IMR-90 (cell line): Measurements from ENCODE around the gene PTGR3. TPM values are rescaled to one million over a fixed set of nuclear protein-coding genes. Genes with fewer than 3 reads are reported as not detected.

Source experiments
- ATAC-seq: fragments of 200-7000 bp; cut with Tn5 transposase; 2 replicates; pipeline ENCODE4 v1.9.1; 2020; ENCODE audit warnings: low read depth, mild to moderate bottlenecking, moderate library complexity
- BruUV-seq: library from RNA; stranded (reverse); fragments of 400-500 nt; replicated peaks from 2 replicates; lab custom pipeline; 2021; lab: Mats Ljungman, UMichigan
- CTCF ChIA-PET: fragments of 300-600 bp; formaldehyde crosslinking; extraction: SDS; loops from one replicate; lab custom pipeline; 2021; ENCODE audit warnings: antibody characterized with exemption; lab: Yijun Ruan, JAX
- POLR2A ChIA-PET: fragments of 300-600 bp; sonication (Branson Sonifier 250); formaldehyde crosslinking; loops from one replicate; lab custom pipeline; 2022; ENCODE audit warnings: antibody characterized with exemption; ENCODE audit not compliant: unreplicated experiment; lab: Charles Lee
- DNase-seq: peaks from one replicate; pipeline ENCODE4 v3.0.0; 2013
- H2AFZ ChIP-seq: replicated peaks from 2 replicates; pipeline ENCODE3; 2013; ENCODE audit warnings: low read length, mild to moderate bottlenecking; ENCODE audit not compliant: poor library complexity
- H2AK5ac ChIP-seq: 2 replicates; pipeline ENCODE4 v1.6.1; 2013; ENCODE audit warnings: low read depth, low read length, inconsistent platforms
- H2AK9ac ChIP-seq: replicated peaks from 2 replicates; pipeline ENCODE3; 2013; ENCODE audit warnings: mild to moderate bottlenecking, low read depth, low read length, moderate library complexity; ENCODE audit not compliant: poor library complexity
- H2BK120ac ChIP-seq: 2 replicates; pipeline ENCODE4 v1.6.1; 2013; ENCODE audit warnings: low read depth, low read length, inconsistent platforms
- H2BK15ac ChIP-seq: 3 replicates; pipeline ENCODE4 v1.6.1; 2013; ENCODE audit warnings: low read depth, low read length, inconsistent platforms
- H2BK20ac ChIP-seq: 2 replicates; pipeline ENCODE4 v1.6.1; 2013; ENCODE audit warnings: low read depth, mild to moderate bottlenecking, inconsistent platforms, low read length, moderate library complexity
- H2BK5ac ChIP-seq: 2 replicates; pipeline ENCODE4 v1.6.1; 2013; ENCODE audit warnings: mild to moderate bottlenecking, low read depth, low read length, inconsistent platforms; ENCODE audit not compliant: poor library complexity, severe bottlenecking
- H3K14ac ChIP-seq: replicated peaks from 2 replicates; pipeline ENCODE4 v1.6.1; 2013; ENCODE audit warnings: low read depth, low read length, inconsistent platforms
- H3K18ac ChIP-seq: 2 replicates; pipeline ENCODE4 v1.6.1; 2013; ENCODE audit warnings: low read depth, low read length, control low read depth
- H3K23ac ChIP-seq: 2 replicates; pipeline ENCODE4 v1.6.1; 2013; ENCODE audit warnings: low read depth, low read length, inconsistent platforms
- H3K27ac ChIP-seq: 2 replicates; pipeline ENCODE4 v1.5.1; 2013; ENCODE audit warnings: mild to moderate bottlenecking, control low read depth, low read length; ENCODE audit not compliant: insufficient read depth
- H3K27me3 ChIP-seq: 2 replicates; pipeline ENCODE4 v1.6.1; 2013; ENCODE audit warnings: low read length; ENCODE audit not compliant: control insufficient read depth, insufficient read depth
- H3K36me3 ChIP-seq: 2 replicates; pipeline ENCODE4 v1.6.1; 2013; ENCODE audit warnings: low read length, mixed read lengths; ENCODE audit not compliant: control insufficient read depth, insufficient read depth
- H3K4ac ChIP-seq: 2 replicates; pipeline ENCODE4 v1.6.1; 2013; ENCODE audit warnings: low read depth, low read length, inconsistent platforms
- H3K4me1 ChIP-seq: 2 replicates; pipeline ENCODE4 v1.6.1; 2013; ENCODE audit warnings: low read length, mixed read lengths; ENCODE audit not compliant: control insufficient read depth, insufficient read depth
- H3K4me2 ChIP-seq: 2 replicates; pipeline ENCODE4 v1.6.1; 2013; ENCODE audit warnings: low read depth, mild to moderate bottlenecking, control low read depth, low read length, moderate library complexity
- H3K4me3 ChIP-seq: 2 replicates; pipeline ENCODE4 v1.5.1; 2013; ENCODE audit warnings: low read depth, mild to moderate bottlenecking, control low read depth, low read length, moderate library complexity; ENCODE audit not compliant: insufficient read depth
- H3K56ac ChIP-seq: 2 replicates; pipeline ENCODE4 v1.6.1; 2013; ENCODE audit warnings: low read length, inconsistent platforms; ENCODE audit not compliant: insufficient read depth; ENCODE audit errors: extremely low read depth
- H3K79me1 ChIP-seq, 2 experiments: 2 replicates each; pipeline ENCODE4 v1.6.1; 2013; ENCODE audit warnings: low read length in 2 of 2, inconsistent platforms in 1 of 2, low read depth in 1 of 2
- H3K9ac ChIP-seq: 2 replicates; pipeline ENCODE4 v1.6.1; 2013; ENCODE audit warnings: low read depth, low read length, control low read depth
- H3K9me1 ChIP-seq: 2 replicates; pipeline ENCODE4 v1.6.1; 2013; ENCODE audit warnings: low read length, inconsistent platforms; ENCODE audit not compliant: insufficient read depth
- H3K9me3 ChIP-seq: 2 replicates; pipeline ENCODE4 v1.6.1; 2013; ENCODE audit warnings: low read length; ENCODE audit not compliant: control insufficient read depth, insufficient read depth
- H4K20me1 ChIP-seq: 2 replicates; pipeline ENCODE4 v1.6.1; 2013; ENCODE audit warnings: low read length, inconsistent platforms; ENCODE audit not compliant: insufficient read depth
- H4K5ac ChIP-seq: 2 replicates; pipeline ENCODE4 v1.6.1; 2013; ENCODE audit warnings: mild to moderate bottlenecking, low read depth, low read length, control low read depth
- H4K8ac ChIP-seq, 2 experiments: 2 replicates each; pipeline ENCODE4 v1.6.1; 2013; ENCODE audit warnings: low read depth in 2 of 2, low read length in 2 of 2, control low read depth in 1 of 2, inconsistent platforms in 1 of 2
- H4K91ac ChIP-seq: 2 replicates; pipeline ENCODE4 v1.6.1; 2013; ENCODE audit warnings: low read depth, low read length, inconsistent platforms; ENCODE audit not compliant: insufficient read depth
- BHLHE40 ChIP-seq: fragments of 150-350 bp; IDR thresholded peaks from 2 replicates; pipeline ENCODE4 v1.6.1; 2016; ENCODE audit warnings: mild to moderate bottlenecking, low read depth, low read length
- CEBPB ChIP-seq: IDR thresholded peaks from 2 replicates; pipeline ENCODE4 v1.6.1; 2012; ENCODE audit warnings: low read depth, low read length, improper control_type of control experiment
- CHD1 ChIP-seq: IDR thresholded peaks from 2 replicates; pipeline ENCODE4 v1.6.1; 2012; ENCODE audit warnings: low read depth, low read length, improper control_type of control experiment
- FOS ChIP-seq: fragments of 150-350 bp; IDR thresholded peaks from 2 replicates; pipeline ENCODE4 v1.6.1; 2016; ENCODE audit warnings: low read depth, low read length
- RAD21 ChIP-seq: IDR thresholded peaks from 2 replicates; pipeline ENCODE4 v1.6.1; 2012; ENCODE audit warnings: low read length, improper control_type of control experiment
- WGBS, 2 experiments: methylation state at CpG; one replicate each; pipeline versions ENCODE4 v1.1.5 to v1.1.7; 2013; ENCODE audit warnings: missing lambda C conversion rate in 2 of 2; ENCODE audit not compliant: insufficient read length in 1 of 2; ENCODE audit errors: extremely low coverage in 2 of 2; 5-methylcytosine and 5-hydroxymethylcytosine counted together
- dilution Hi-C: fragments of 300-500 bp; cut with HindIII; formaldehyde crosslinking; loops from one replicate; pipeline ENCODE4 v1.14.3; 2018; ENCODE audit warnings: low sequenced_read_pairs; ENCODE audit not compliant: unreplicated experiment
- in situ Hi-C: fragments of 300-500 bp; cut with MboI; formaldehyde crosslinking; loops from 3 replicates; pipeline ENCODE4 v1.14.3; 2019; ENCODE audit warnings: low sequenced_read_pairs, inconsistent platforms, mixed read lengths
- intact Hi-C: fragments of 100-400 bp; cut with micrococcal nuclease; formaldehyde crosslinking; loops from 2 replicates; pipeline ENCODE4 v1.10.0; 2022
- polyA plus RNA-seq, 3 experiments: library from polyadenylated mRNA; depleted of rRNA; stranded (reverse); fragments of >200 nt; gene quantifications; 2 replicates each; pipeline ENCODE4 v1.2.3, GENCODE V29; 2012; ENCODE audit warnings: low replicate concordance in 1 of 3
- total RNA-seq: library from RNA; depleted of rRNA; stranded (reverse); fragments of >200 nt; gene quantifications from 2 replicates; pipeline ENCODE4 v1.2.3, GENCODE V29; 2012
- TF ChIP-seq, protein P1 (sequence below): fragments of 150-350 bp; IDR thresholded peaks from 2 replicates; pipeline ENCODE4 v1.6.1; 2017; ENCODE audit warnings: mild to moderate bottlenecking, antibody characterized with exemption, low read length, low read depth
- TF ChIP-seq, protein P2 (sequence below): fragments of 150-350 bp; IDR thresholded peaks from 2 replicates; pipeline ENCODE4 v1.6.1; 2016; ENCODE audit warnings: low read depth, mild to moderate bottlenecking, low read length, moderate library complexity, borderline replicate concordance

PTGR3 gene
- total and polyA plus RNA-seq, 2 of the 4 experiments (the other 2 are of a cell fraction), result 16.1 to 26.4 TPM

DNA sequence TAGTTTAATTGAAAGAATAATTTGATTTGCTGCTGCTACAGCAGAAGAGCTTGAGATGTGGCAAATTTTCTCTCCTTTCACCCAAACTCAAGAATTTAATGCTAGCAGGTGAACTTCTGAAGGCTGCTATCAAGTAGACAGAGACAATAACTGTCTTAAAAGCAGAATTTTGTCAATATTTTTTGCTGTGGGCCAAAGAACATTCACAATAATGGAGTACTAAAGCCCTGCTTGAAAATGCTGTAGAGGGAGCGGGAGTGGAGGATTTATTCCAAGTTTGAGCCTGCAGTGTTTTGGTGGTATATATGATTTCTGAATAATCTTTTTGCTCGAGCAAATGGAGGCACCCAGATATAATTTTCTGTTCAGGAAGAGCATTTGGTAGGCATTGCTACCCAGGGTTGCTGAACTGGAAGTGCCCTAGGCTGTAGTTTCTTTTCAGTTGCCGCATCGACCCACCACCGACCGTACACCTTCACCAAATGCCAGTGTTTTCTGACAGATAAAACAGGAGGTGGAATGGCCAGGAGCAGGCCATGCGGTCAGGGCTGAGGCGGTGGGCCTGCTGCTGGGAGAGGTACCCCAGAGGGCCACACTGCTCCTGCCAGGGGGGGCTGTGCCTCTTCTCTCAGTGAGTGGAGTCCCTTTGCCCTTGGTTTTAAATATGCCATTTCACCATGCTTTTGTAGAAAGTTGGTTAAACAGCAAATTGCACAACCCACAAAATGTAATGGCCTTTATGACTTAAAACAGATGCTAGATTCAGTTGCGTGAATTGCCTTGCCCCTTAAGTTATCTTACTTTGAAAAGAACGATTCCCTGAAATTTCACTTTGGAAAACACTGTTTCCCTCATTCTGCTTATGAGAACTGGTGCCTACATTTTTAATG is 38.0 kb upstream of the PTGR3 start:
- Histone ChIP-seq H3K27ac (peak overlapping the region; percentile 96), H4K5ac (peak overlapping the region; percentile 40), H3K9me3 (no peaks in the 10 kb centered on the region), H4K91ac (peak overlapping the region; percentile 71), H3K18ac (peak overlapping the region; percentile 85), H3K4me3 (peak overlapping the region; percentile 40), H3K27me3 (no peaks in the 10 kb centered on the region), H3K56ac (peak overlapping the region; percentile 80), H2AK5ac (peak overlapping the region; percentile 20; the same call in 1 of the 2 replicates), H4K8ac (peak overlapping the region; percentile 30 to 90), H2AFZ (peak overlapping the region; percentile 77), H3K4me2 (peak overlapping the region; percentile 86), H3K79me1 (peaks cover 22 to 58% of the 10 kb centered on the region in 2 experiments), H3K9me1 (peaks cover 11% of the 10 kb centered on the region; the same call in 1 of the 2 replicates), H4K20me1 (no peaks in the 10 kb centered on the region), H3K4me1 (peaks cover 15% of the 10 kb centered on the region), H2BK15ac (0 out of 3 replicates have a peak overlapping the region, but pooled peaks have one; percentile 4), H3K14ac (peak overlapping the region; percentile 83), H2BK5ac (peak overlapping the region; percentile 88), H3K9ac (peak overlapping the region; percentile 87), H3K4ac (peak overlapping the region; percentile 76), H2BK20ac (peak overlapping the region; percentile 42; the same call in 1 of the 2 replicates), H2BK120ac (peak overlapping the region; percentile 81), H3K36me3 (no peaks in the 10 kb centered on the region), H2AK9ac (peak overlapping the region; percentile 35), H3K23ac (peak overlapping the region; percentile 90; the same call in 1 of the 2 replicates)
- BruUV-seq, result no TSS peak
- intact Hi-C loops (loop anchor here (2.0 kb wide), 1 partner anchor 40 kb away; no protein-coding TSS in a partner anchor), dilution Hi-C loops (no loop called here), in situ Hi-C loops (no loop called here)
- ATAC-seq (peak; percentile 16), DNase-seq (peak; percentile 52)
- WGBS, 2 experiments, result 85% methylated on average over 4 of the region's 10 CpGs; no CpG with 5 or more reads in 1 of the 2 experiments
- CTCF ChIA-PET, result interaction anchor here (0.7 to 0.9 kb wide), 4 partner anchors 12 to 979 kb away, joined by 4 to 6 read pairs (median 6); no protein-coding TSS in a partner anchor
- POLR2A ChIA-PET, result no interaction called here
- TF ChIP-seq CEBPB (peak; percentile 77), RAD21 (no peak), FOS (no peak), CHD1 (no peak), BHLHE40 (no peak)
- TF ChIP-seq, protein P1, sequence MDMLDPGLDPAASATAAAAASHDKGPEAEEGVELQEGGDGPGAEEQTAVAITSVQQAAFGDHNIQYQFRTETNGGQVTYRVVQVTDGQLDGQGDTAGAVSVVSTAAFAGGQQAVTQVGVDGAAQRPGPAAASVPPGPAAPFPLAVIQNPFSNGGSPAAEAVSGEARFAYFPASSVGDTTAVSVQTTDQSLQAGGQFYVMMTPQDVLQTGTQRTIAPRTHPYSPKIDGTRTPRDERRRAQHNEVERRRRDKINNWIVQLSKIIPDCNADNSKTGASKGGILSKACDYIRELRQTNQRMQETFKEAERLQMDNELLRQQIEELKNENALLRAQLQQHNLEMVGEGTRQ, result no peak
- TF ChIP-seq, protein P2, sequence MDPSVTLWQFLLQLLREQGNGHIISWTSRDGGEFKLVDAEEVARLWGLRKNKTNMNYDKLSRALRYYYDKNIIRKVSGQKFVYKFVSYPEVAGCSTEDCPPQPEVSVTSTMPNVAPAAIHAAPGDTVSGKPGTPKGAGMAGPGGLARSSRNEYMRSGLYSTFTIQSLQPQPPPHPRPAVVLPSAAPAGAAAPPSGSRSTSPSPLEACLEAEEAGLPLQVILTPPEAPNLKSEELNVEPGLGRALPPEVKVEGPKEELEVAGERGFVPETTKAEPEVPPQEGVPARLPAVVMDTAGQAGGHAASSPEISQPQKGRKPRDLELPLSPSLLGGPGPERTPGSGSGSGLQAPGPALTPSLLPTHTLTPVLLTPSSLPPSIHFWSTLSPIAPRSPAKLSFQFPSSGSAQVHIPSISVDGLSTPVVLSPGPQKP, result no peak
